Transverse colon (tissue), 4 donors: ENCODE measurements around the gene SETD3.

Experiments used
- CTCF ChIP-seq, 5 experiments: fragments of 200-600 bp in 3 of 5; fragments of 450-650 bp in 2 of 5; sonication (generic) in 3 of 5; IDR thresholded peaks; 1 replicate in 2 of 5; 2 replicates in 3 of 5; pipeline ENCODE4 v1.5.1; 2016 to 2017; ENCODE audit warnings: antibody characterized with exemption in 5 of 5, inconsistent platforms in 3 of 5, mild to moderate bottlenecking in 2 of 5, moderate library complexity in 1 of 5
- EP300 ChIP-seq: sonication (generic); formaldehyde crosslinking; IDR thresholded peaks from one replicate; pipeline ENCODE4 v1.6.1; 2017; ENCODE audit warnings: antibody characterized with exemption, low read depth
- POLR2A ChIP-seq: fragments of 450-650 bp; IDR thresholded peaks from one replicate; pipeline ENCODE4 v1.6.1; 2016; ENCODE audit warnings: antibody characterized with exemption, mild to moderate bottlenecking, moderate library complexity
- POLR2AphosphoS5 ChIP-seq, 3 donors: sonication (generic); formaldehyde crosslinking; IDR thresholded peaks; one replicate each; pipeline ENCODE4 v1.6.1; 2016; ENCODE audit warnings: antibody characterized with exemption in 3 of 3

DNA sequence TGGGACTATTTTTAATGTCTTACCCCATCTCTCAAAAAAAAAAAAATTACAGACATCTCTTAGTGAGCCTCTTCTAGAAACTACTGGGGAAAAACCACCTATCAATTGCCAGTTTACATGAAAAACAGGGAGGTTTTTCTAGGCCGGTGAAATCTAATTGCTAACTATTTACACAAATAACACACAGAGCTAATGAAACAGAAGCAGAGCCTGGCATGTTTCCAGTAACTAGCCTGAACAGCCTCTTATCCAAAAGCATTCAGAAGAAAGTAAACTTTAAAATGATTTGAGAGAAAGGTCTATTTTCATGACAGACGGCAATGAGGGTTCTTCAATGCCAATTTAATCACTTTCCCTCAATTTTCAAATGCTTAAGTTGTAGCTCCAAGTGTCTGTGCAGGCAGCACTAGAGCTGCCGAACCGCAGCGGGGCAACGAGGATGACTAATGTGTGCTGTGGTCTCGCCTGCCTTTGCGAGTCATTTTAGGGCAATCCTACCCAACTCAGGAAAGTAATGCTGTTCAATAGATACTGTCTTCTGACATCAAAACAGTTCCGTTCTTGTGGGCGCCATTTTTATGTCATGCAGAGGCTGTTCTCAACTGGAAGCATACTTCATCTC, 84.6 kb downstream of the SETD3 start:
- no peak for TF ChIP-seq POLR2AphosphoS5 (IDR thresholded peaks at IDR 0.05)
- TF ChIP-seq CTCF (IDR thresholded peaks at IDR 0.05) = no peak
- TF ChIP-seq POLR2A = no peak
- no peak for TF ChIP-seq EP300
